Activated naive CD8-positive, alpha-beta T cell treated with anti-CD3 and anti-CD28 coated beads, Interleukin-2, amount 50 U/mL, for 16 hours (primary cell): ENCODE results near the gene INVS.
"Not testable (repeated sequence)": the region's sequence is repeated elsewhere in the genome, so short reads cannot be mapped to it uniquely, and the experiment has no call there.

ENCODE experiments used
- DNase-seq: peaks from one replicate; pipeline ENCODE4 v3.0.0-alpha.2; 2020; ENCODE audit warnings: low read depth, low spot score

The INVS gene

GRCh38 chr9:100322954-100323536, 224.0 kb downstream of the INVS start:
- no peak for DNase-seq

GRCh38 chr9:100324594-100325200, 225.7 kb downstream of the INVS start:
- DNase-seq, result no peak

GRCh38 chr9:100338736-100339135, 239.7 kb downstream of the INVS start:
- not testable (repeated sequence) for DNase-seq

GRCh38 chr9:100340224-100340623, 241.2 kb downstream of the INVS start:
- no peak for DNase-seq

- DNase-seq, result no peak
These were observed 242.8 kb downstream of the INVS start for GRCh38 chr9:100341889-100342288.

GRCh38 chr9:100346836-100347235, 247.8 kb downstream of the INVS start:
- DNase-seq, result no peak

GRCh38 chr9:100350188-100350587, 251.1 kb downstream of the INVS start:
- no peak for DNase-seq
